Stimulated activated CD4-positive, alpha-beta T cell treated with anti-CD3 and anti-CD28 coated beads, Interleukin-1b, Interleukin-23, amount 100 ng/mL, for 1 hour (primary cell): Measurements from ENCODE around the gene GALNT17.
"Not testable (repeated sequence)": the region's sequence is repeated elsewhere in the genome, so short reads cannot be mapped to it uniquely, and the experiment has no call there.

ENCODE experiments used
- DNase-seq, 2 donors: peaks; one replicate each; pipeline ENCODE4 v3.0.0-alpha.2; 2020; ENCODE audit warnings: low read depth in 2 of 2

Gene GALNT17

DNA sequence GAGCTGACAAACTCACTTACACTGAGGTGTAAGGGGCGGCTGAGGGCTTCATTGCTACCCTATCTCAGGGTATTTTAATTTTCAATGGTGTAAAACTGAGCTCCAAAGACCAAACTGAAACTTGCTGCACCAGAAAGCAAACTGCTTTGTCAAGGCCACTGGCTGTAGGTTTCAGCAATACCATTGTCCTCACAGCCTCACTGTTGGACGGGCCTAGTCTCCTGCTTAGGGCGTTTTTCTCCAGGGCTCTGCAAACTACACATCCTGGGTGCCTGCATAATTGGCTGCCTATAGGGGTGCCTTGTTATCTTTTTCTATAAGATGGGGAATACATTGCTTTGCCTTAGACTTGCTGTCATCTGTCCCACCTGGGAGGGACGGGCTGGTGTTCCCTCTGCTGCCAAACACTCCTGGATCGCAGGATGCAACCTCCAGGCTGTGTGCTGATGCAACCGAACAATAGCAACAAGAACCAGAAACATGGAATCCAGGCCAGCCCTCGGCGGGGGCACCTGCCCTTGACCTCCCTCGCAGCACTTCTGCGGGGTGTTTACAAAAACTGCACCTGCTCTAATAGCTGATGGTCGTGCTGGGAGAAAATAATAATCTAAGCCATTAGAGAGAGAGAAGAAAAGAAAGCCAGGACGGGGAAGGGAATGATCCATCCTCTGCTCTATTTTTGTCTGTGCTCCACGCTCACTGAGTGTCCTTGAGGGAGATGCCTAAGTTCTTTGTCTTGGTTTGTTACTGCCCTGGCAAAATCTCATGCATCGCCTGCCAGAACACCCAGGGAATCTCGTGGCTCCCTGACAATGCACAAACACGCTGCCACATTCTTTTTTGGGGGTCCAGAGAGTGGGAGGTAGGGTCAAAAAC, 104.5 kb downstream of the GALNT17 start:
- no peak for DNase-seq

DNA sequence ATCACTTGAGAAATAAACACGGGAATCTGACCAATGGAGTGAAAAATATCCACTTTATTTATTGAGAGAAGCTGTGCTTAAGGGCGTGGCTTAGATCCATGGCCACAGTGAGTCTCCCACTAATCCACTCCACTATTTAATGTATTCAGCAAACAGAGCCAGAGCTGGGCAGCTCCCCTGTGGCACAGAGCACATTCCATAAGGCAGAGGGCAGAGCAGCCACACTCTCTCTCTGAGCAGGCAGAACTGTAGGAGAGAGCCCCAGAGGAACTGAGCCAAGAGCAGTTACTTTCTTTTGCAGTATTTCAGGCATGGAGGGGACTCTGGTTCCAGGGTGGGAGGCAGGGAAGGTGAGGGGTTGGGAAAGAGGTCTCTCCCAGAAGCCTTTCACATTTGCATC, 106.0 kb downstream of the GALNT17 start:
- DNase-seq, result no peak

DNA sequence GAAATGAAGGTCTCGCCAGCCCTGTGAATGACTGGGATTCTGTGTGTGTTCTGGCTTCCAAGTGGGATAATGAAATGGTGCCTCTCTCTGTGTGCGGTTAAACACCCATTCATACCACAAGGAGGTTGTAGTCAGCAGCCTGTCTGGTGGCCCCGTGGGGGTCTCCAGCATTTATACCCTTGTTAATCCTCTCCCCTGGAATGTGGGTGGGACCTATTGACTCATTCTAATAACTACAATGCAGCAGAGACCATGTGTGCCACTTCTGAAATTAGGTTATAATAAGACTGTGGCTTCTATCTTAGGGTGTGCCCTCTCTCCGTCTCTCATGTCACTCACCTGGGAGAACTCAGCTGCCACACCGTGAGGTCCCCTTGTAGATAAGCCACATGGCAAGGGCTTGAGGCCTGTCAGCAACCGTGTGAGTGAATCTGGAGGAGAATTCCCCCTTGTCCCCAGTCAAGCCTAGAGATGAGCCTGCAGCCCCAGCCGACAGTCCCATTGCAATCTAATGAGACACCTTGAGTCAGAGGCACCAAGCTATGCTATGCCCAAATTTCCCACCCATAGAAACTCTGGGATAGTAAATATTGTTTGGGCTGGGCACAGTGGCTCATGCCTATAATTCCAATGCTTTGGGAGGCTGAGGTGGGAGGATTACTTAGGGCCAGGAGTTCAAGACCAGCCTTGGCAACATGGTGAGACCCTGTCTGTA, 106.8 kb downstream of the GALNT17 start:
- no peak for DNase-seq

DNA sequence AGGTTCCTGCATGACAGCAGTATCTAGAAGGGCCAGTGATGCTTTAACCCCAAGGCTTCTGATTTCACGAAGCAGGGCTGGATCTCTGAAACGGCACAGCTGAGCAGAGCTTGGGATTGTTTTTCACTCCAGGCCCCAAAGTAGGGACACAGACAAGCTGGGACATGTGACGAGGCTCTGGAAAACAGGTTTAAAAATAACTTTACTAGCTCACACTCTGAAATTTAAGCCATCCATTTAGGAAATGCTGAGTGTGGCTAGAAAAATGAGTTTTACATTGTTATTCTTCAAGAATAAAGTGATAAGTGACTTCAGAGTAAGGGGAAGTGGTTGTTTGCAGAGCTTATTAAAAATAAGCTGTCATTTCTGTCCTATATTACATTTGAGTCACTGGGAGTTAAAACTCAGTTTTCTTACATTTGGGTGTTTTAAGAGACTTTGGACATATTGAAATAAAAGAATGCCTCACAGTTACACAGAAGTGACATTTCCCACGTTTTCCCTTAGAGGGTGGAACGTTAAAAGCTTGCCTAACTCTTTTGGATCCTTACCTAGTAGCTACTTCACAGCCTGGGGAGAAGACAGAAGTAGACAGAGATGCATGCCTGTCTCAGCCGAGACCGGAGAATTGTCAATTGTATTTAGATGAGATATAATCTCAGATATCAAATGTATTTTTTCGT, 107.8 kb downstream of the GALNT17 start:
- DNase-seq, result no peak

DNA sequence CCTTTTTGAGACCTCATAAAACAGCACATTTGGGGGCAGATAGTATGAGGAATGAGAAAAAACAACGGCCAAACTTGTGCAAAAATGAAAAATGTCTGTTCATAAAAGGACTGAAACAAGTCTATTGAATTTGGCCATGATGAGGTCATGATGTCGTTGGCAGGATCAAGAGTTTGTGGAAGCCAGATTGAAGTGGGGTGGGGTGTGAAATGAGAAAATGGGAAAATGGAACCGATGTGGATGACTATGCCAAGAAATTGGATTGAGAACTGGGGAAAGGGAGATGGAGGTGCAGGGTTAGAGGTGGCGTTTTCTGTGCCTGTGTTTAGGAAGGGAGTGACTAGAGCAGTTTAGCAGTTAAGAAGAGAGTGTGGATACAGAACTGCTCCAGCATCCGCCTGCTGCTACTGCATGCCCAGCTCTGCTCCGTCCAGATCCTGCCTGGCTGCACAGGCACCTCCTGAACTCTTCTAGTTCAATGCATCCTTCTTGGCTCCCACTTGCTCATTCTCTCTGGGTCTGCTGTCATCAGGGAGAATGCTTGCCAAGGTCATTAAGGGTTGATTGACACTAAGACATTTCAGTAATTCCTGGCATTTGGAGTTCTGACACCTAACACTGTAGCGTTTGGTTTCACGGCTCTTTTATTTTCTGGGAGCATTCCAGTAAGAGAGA, 111.9 kb downstream of the GALNT17 start:
- DNase-seq, result no peak

DNA sequence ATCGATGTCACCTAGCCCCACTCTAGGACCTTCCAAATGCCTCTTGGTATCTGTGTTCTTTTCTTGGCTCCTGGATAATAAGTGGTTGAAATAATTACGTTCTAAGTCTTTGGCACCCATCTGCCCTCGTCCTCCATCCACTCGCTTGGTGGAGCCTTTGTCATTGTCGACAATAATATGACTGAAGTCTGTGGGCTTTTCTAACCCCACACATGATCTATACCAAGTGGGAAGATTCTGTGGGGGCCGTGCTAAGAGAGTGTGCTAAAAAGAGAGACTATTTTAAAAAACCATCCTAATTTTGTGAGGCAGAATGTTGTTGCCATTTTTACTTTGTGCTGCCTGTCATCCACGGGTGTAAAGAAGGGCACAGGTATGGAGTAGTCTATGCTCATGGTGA, 113.1 kb downstream of the GALNT17 start:
- no peak for DNase-seq

DNA sequence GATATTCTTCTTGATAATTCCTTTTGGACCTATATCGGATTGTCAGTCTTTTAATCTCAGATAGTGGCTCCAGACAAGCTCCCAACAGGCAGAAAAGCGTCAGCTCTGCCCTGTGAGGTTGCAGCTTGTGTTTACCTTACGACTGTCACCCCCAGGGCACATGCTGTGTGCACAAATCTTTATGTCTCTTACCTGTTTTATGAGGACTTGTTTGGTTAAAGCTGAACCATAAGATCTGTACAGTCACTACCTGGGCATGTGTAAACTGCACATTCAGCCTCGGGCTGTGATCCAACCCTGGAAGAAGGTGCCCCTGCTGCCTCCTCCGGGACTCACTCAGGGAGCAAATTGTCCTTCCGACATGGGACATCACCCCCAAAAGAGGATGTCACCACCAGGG, 119.8 kb downstream of the GALNT17 start:
- DNase-seq, result no peak

DNA sequence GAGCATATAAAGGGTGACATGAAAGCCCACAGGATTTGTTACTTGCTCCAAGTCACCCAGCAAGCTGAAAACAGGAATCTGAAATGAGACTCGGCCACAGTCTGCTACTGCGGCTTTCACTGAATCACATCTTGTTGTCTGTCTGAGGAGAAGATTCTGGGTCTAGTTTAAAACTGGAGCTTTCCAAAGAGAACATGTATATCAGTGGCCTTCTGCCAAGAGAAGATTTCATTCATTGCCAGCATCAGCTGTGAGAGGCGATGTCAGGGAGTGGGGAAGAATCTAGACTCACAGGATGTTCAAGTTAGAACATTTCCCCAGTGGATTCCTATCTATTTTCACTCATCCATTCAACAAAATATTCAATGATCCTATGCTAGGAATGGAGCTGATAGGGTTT, 122.8 kb downstream of the GALNT17 start:
- DNase-seq, result no peak

DNA sequence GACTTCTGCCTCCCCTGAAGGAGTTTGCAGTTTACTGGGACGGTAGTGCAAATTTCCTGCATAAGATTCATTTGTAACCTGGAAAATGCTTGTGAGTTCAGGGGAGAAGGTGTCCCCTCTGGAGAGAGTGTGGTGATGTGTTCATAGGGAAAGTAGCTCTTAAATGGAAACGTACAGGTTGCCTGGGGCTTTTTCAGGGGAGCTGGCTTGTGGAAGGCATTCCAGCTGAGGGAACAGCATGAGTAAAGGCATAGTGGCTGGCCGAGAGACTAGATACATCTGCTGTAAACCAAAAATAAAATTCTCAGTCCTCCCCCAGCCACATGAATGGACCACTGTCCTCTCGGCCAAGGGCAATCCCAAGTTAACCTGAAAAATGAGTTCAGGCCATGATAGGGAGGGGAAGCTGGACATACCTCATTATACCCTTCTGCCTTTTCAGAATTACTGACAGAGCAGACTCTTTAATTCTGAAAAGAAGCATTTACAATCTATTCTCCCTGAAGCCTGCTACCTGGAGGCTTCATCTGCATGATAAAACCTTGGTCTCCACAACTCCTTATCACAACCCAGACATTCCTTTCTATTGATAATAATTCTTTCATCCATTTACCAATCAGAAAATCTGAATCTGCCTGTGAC, 123.7 kb downstream of the GALNT17 start:
- DNase-seq, result no peak

DNA sequence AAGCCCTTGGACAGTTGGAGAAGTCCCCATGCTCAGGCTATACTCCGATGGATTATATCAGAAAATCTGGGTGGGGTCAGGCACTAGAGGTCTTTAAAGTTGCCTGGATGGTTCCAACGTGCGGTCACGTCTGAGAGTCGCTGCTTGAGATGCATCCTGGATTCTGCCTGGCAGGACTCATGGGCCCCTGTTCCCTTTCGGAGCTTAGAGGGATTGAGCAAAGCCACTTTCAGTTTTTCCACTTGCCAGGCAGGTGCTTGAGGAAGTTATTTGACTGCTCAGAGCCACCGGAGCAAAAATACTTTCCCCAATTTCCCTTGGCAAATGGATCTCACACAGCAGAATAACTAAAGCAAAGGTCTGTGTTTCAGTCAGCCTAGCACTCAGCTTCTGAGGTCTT, 129.1 kb downstream of the GALNT17 start:
- DNase-seq, result no peak

DNA sequence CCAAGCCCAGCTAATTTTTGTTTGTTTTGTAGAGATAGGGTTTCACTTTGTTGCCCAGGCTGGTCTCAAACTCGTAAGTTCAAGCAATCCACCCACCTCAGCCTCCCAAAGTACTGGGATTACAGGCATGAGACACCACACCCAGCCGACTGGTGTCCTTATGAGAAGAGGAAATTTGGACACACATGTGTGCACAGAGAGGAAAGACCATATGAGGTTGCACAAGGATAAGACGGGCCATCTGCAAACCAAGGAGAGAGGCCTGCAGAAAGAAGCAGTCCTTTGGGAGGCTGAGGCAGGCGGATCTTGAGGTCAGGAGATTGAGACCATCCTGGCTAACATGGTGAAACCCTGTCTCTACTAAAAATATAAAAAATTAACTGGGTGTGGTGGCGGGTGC, 130.9 kb downstream of the GALNT17 start:
- DNase-seq, result not testable (repeated sequence)

DNA sequence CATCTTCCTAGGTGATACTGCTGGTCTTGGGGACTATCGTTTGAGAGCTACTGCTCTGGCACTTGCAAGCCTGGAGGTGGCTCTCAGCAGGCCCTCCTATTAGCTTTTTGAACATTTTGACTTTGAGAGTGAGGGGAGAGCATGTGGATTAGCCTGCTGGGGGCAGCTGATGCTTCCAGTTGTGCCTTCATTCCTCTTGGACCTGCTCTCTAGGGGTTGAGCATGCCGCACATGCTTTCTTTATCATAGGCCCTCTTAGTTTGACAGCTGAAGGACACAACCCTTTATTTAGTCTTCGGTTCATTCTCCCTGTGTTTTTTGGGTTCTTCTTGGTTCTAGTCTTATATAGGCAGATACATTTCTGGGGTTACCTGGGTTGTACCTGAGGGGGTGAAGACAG, 132.1 kb downstream of the GALNT17 start:
- DNase-seq, result no peak

DNA sequence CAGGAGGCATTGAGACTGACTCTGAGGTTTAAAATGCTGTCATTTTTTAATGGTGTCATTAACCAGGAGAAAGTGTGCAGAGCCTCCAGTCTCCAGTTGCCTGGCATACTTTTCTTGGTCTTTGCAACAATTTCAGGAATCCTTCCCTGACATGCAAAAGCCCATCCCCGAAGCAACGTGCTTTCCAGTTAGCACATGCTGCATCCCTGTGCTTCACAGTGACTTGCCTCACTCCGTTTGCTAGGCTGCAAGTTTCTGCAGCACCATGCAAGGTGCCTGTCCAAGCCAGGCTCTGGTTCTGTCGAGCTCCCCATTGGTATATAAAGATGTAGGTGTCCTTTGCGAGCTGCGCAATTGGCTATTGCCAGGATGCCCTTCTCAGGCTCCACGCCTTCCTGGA, 135.0 kb downstream of the GALNT17 start:
- DNase-seq, result no peak

DNA sequence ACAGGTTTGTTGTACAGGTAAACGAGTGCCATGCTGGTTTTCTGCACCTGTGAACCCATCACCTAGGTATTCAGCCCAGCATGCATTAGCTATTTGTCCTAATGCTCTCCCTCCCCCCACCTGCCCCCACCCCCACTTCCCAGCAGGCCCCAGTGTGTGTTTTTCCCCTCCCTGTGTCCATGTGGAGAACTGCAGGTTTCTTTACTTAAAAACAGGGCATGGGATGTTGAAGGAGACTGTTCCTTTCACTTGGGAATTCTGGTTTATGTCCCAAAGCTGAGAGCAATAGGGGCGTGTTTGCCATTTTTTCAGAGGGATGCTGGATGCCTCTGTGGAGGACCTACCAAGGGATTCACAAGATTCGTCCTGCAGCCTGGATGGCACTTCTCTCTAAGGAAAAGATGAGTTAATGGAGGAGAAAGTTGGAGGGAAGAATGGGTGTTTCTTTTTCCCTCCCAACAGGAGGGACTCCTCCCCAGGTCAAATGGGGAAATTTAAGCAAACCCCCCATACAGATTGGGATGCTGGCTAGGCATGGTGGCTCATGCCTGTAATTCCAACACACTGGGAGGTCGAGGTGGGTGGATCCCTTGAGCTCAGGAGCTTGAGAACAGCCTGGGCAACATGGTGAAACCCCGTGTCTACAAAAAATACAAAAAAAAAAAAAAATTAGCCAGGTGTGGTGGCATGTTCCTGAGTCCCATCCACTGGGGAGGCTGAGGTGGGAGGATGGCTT, 136.0 kb downstream of the GALNT17 start:
- no peak for DNase-seq

DNA sequence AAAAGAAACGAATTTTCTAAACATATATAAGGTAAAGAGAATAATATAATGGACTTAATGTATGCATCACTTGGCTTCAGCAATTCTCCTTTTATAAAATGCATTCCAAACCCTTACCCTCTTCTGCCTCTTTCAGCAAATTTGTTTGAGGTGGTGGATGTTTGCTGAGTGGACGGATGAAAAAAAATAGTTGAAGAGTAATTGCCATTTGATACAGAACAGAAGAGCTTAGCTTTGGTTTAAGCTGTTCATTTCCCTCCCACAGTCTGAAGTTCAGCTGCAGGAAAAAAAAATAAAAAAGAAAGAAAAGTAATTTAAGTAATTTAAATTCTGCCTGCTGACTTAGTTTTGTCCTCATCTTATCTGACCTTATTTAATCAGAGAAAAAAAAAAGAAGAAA, 138.6 kb downstream of the GALNT17 start:
- DNase-seq, result no peak

DNA sequence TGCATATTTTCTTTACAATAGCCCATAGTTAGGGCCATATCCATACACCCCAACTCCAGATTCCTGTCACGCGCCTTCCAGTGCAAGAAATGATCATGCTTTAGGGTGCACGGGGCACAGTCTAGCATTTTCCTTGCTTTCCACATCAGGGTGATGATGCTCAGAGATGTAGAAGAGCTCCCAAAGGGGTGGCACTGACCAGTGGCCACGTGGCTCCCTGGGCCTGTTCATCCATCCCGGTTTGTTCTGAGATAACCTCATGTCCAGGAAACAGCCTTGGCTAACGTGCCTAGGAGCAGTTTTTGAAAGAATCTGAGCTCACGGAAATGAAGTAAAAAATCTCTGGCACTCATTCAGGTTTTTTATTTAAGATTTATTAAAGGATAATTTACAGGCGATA, 139.3 kb downstream of the GALNT17 start:
- DNase-seq, result no peak

DNA sequence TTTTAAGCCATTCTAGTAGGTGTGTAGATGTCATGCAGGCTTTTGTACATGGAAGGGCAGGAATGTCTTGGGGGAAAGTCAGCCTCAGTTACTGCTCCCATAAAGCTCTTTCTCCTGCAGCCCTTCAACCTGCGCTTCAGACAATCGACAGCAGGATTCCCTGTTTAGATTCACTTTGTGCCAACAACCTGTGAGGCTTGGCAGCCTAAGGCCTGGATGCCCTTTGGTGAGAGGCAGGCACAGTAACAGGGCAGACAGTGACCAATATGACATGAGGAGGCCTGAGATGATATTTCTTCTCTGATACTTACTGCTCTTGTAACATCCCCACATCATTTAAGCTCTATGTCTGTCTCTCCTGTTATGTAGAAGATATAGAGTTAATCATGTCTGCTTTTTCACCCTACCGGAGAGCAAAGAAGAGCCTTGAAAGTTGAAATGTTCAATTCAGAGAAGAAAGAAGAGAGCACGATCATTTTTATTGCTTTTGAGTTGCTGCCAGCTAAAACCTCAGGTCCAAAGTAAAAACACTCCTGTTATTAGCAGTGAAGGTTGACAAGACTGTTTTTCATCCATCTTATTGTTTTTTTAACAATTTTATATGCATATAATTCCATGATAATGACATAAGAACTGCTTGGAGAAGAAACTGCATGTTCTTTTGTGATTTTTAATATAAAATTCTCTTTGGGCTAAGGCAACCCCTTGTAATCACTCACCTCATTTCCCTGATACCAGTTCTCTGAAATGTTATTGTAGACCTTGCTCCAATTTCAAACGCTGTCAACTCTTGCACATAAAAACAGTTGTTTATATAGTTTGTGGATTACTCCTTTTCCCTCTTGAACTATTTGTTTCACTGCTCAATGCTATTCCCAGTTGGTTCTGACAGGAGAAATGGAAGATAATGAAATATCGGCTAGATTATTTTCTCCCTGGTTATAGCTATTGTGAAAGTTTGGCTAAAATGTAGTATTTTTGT, 140.9 kb downstream of the GALNT17 start:
- no peak for DNase-seq

DNA sequence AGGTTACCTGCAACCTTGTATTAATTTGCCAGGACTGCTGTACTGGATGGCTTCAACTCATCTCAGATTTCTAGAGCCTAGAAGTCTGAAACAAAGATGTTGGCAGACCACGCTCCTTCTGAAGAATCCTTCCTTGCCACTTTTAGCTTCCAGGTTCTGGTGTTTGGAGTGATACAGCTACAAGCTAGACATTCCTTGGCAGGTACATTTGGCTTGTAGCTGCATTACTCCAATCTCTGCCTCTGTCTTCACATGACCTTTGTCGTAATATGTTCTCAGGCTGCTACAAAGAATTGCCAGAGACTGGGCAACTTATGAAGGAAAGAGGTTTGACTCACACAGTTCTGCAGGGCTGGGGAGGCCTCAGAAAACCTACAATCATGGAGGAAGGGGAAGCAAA, 146.3 kb downstream of the GALNT17 start:
- DNase-seq, result no peak

DNA sequence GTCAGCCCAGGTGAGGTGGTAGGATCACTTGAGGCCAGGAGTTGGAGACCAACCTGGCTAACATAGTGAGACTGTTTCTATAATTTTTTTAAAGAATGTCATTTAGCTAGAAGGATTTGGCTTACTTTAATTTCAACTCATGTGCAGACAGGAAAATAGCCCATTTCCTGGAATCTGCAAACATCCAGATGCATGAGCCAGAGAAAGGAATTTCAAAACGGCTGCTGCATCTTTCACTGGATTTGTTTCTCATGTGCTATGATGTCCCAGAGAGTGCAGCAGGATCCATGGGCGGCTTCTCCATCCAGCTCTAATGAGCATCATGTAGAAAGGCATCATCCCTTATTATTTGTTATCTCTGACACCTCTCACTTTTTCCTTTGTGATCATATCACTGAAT, 149.3 kb downstream of the GALNT17 start:
- no peak for DNase-seq

DNA sequence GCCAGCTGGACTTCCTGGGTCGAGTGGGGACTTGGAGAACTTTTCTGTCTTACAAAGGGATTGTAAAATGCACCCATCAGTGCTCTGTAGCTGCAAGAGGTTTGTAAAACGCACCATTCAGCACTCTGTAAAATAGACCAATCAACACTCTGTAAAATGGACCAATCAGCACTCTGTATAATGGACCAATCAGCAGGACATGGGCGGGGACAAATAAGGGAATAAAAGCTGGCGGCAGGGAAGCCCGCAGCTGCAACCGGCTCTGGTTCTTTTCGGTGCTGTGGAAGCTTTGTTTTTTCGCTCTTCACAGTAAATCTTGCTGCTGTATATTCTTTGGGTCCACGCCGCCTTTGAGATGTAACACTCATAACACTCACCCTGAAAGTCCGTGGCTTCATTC, 151.9 kb downstream of the GALNT17 start:
- DNase-seq, result no peak
